Measurements from ENCODE around the gene CDK14. TPM values are rescaled to one million over a fixed set of nuclear protein-coding genes. Genes with fewer than 3 reads are reported as not detected.
A peak's percentile ranks its signal among the peaks of the same experiment; 100 is the strongest.

Gene CDK14
- total and polyA plus RNA-seq, 2 of the 8 experiments (the other 6 are each of a cell fraction or from before 2014, with no cell fraction given): 5.5 to 47.3 TPM

- Histone ChIP-seq H2BK15ac (ENCODE audit: low read length) (no peak overlapping the region), H3K14ac (ENCODE audit: insufficient read length) (no peak overlapping the region), H3K4me1 (replicated peaks in 1 of 4; ENCODE audit: control insufficient read depth in 3 of 4, insufficient read depth in 4 of 4, low read length in 3 of 4) (peaks cover 0 to 10% (median 3%) of the 10 kb centered on the region in 4 experiments; a peak in 2 of 7 replicates), H2AK5ac (ENCODE audit: low read depth, low read length) (no peak overlapping the region), H3K18ac (ENCODE audit: extremely low read depth, low read length) (no peak overlapping the region), H3K9me3 (ENCODE audit: insufficient read depth in 2 of 2, low read depth in 1 of 2, low read length in 1 of 2) (no peaks in the 10 kb centered on the region), H4K20me1 (replicated peaks in 1 of 2; ENCODE audit: control insufficient read depth in 1 of 2, insufficient read depth in 2 of 2, low read length in 2 of 2) (no peaks in the 10 kb centered on the region), H3K23me2 (ENCODE audit: low read depth, low read length) (no peaks in the 10 kb centered on the region), H4K91ac (replicated peaks; ENCODE audit: insufficient read length, low read length) (no peak overlapping the region), H3K79me2 (ENCODE audit: control insufficient read depth in 1 of 2, insufficient read depth in 2 of 2, low read length in 2 of 2) (no peaks in the 10 kb centered on the region), H3K23ac (ENCODE audit: insufficient read length) (no peak overlapping the region), H2BK12ac (ENCODE audit: low read depth, low read length) (no peak overlapping the region), H3K56ac (replicated peaks; ENCODE audit: insufficient read length, low read depth, low read length) (no peak overlapping the region), H3K4ac (replicated peaks; ENCODE audit: insufficient read length, low read depth, low read length) (no peak overlapping the region), H4K8ac (ENCODE audit: extremely low read depth, insufficient read depth, low read length) (no peak overlapping the region), H3K36me3 (ENCODE audit: control insufficient read depth in 2 of 4, insufficient read depth in 4 of 4, low read length in 3 of 4) (no peaks in the 10 kb centered on the region), H2BK120ac (replicated peaks; ENCODE audit: low read depth, low read length) (no peak overlapping the region), H3K4me3 (ENCODE audit: extremely low read depth in 1 of 4, insufficient read depth in 2 of 4, low read depth in 3 of 4, low read length in 4 of 4) (no peak overlapping the region), H2BK5ac (ENCODE audit: low read depth, low read length) (no peak overlapping the region), H2AFZ (ENCODE audit: low read length) (peak overlapping the region; percentile 40; the same call in 1 of the 2 replicates), H3K9ac (replicated peaks in 1 of 4; ENCODE audit: extremely low read depth in 1 of 4, low read depth in 3 of 4, low read length in 3 of 4) (no peak overlapping the region), H3K4me2 (ENCODE audit: insufficient read depth in 1 of 2, low read depth in 2 of 2, low read length in 2 of 2) (peak overlapping the region in 1 of 2 experiments; percentile 27; a peak in 1 of 4 replicates), H2BK20ac (ENCODE audit: low read length) (no peak overlapping the region), H3K79me1 (ENCODE audit: low read depth, low read length) (no peaks in the 10 kb centered on the region), H3K27ac (ENCODE audit: low read depth, low read length) (no peak overlapping the region), H4K5ac (ENCODE audit: insufficient read length, low read depth, low read length) (no peak overlapping the region), H3K27me3 (replicated peaks in 1 of 4; ENCODE audit: control insufficient read depth in 3 of 4, extremely low read depth in 1 of 4, insufficient read depth in 3 of 4, low read length in 3 of 4) (no peaks in the 10 kb centered on the region)
- FAIRE-seq (no peak), DNase-seq (ENCODE audit: low read depth in 1 of 2, low spot score in 2 of 2) (no peak)
- CTCF ChIA-PET (ENCODE audit: partially characterized antibody): no interaction called here
- TF ChIP-seq CBX8 (IDR thresholded peaks at IDR 0.05; ENCODE audit: borderline replicate concordance, low read depth, low read length) (no peak), MAX (IDR thresholded peaks at IDR 0.05) (no peak)
- WGBS, 2 experiments (ENCODE audit: extremely low coverage in 1 of 2, insufficient coverage in 1 of 2, insufficient read length in 1 of 2, insufficient replicate concordance in 2 of 2, low coverage in 1 of 2, low lambda C conversion rate in 2 of 2, missing lambda C conversion rate in 1 of 2): 79% methylated on average over 3 of the region's 3 CpGs; no CpG with 5 or more reads in 1 of the 2 experiments
- POLR2A ChIA-PET (ENCODE audit: partially characterized antibody): no interaction called here
Measured at GRCh38 chr7:91135300-91135699, 539.2 kb downstream of the CDK14 start.
